Activated naive CD8-positive, alpha-beta T cell treated with anti-CD3 and anti-CD28 coated beads, Interleukin-2, amount 10 ng/mL, durations not matched to agents 7 days and 5 days (primary cell): ENCODE data around the gene LLGL1. TPM values are rescaled to one million over a fixed set of nuclear protein-coding genes. Genes with fewer than 3 reads are reported as not detected.

ENCODE experiments used
- ATAC-seq: fragments of 150-1000 bp; cut with Tn5 transposase; one replicate; pipeline ENCODE4 v1.10.0; 2021; ENCODE audit warnings: low read depth, moderate library complexity
- POLR2A ChIA-PET: fragments of 350-600 bp; sonication (Branson Sonifier 250); formaldehyde crosslinking; loops from one replicate; lab custom pipeline; 2021; ENCODE audit warnings: antibody characterized with exemption; lab: Charles Lee
- DNase-seq: peaks from one replicate; pipeline ENCODE4 v3.0.0; 2021
- H3K27ac Mint-ChIP-seq: one replicate; pipeline ENCODE4 v1.8.0; 2022; ENCODE audit warnings: mild to moderate bottlenecking, mixed read lengths
- H3K27me3 Mint-ChIP-seq: one replicate; pipeline ENCODE4 v1.8.0; 2022; ENCODE audit warnings: mild to moderate bottlenecking, moderate library complexity, mixed read lengths
- H3K36me3 Mint-ChIP-seq: one replicate; pipeline ENCODE4 v1.8.0; 2021; ENCODE audit warnings: mild to moderate bottlenecking, mixed read lengths
- H3K4me1 Mint-ChIP-seq: one replicate; pipeline ENCODE4 v1.8.0; 2021; ENCODE audit warnings: mixed read lengths
- H3K4me3 Mint-ChIP-seq: one replicate; pipeline ENCODE4 v1.8.0; 2022; ENCODE audit warnings: mild to moderate bottlenecking, moderate library complexity, mixed read lengths
- H3K9me3 Mint-ChIP-seq: one replicate; pipeline ENCODE4 v1.8.0; 2021; ENCODE audit warnings: mixed read lengths
- total RNA-seq, 2 experiments: library from RNA; stranded (reverse); gene quantifications; one replicate each; pipeline ENCODE4 v1.2.3, GENCODE V29; 2021

LLGL1 gene
- total RNA-seq, 2 experiments from 2014 or later: 21.3 to 21.6 TPM

GRCh38 chr17:18185832-18186626 lies 39.4 kb upstream of the LLGL1 start:
- ATAC-seq: no peak
- POLR2A ChIA-PET: interaction anchor here (0.6 kb wide), 1 partner anchor 563 kb away, joined by 6 read pairs; no protein-coding TSS in a partner anchor
- H3K4me3 Mint-ChIP-seq: peak overlapping the region; percentile 91
- peaks cover 30% of the 10 kb centered on the region for H3K36me3 Mint-ChIP-seq
- H3K27me3 Mint-ChIP-seq: no peaks in the 10 kb centered on the region
- peak overlapping the region; percentile 73 for H3K27ac Mint-ChIP-seq
- no peak for DNase-seq
- H3K9me3 Mint-ChIP-seq: no peaks in the 10 kb centered on the region
- H3K4me1 Mint-ChIP-seq: peaks cover 52% of the 10 kb centered on the region

GRCh38 chr17:18186627-18186982 lies 38.8 kb upstream of the LLGL1 start:
- DNase-seq (no peak), ATAC-seq (no peak)
- H3K27ac Mint-ChIP-seq: peak overlapping the region; percentile 61
- H3K4me1 Mint-ChIP-seq: peaks cover 53% of the 10 kb centered on the region
- H3K27me3 Mint-ChIP-seq: no peaks in the 10 kb centered on the region
- H3K9me3 Mint-ChIP-seq: no peaks in the 10 kb centered on the region
- peaks cover 30% of the 10 kb centered on the region for H3K36me3 Mint-ChIP-seq
- POLR2A ChIA-PET: no interaction called here
- peak overlapping the region; percentile 91 for H3K4me3 Mint-ChIP-seq

- peaks cover 50% of the 10 kb centered on the region for H3K4me1 Mint-ChIP-seq
- H3K36me3 Mint-ChIP-seq: peaks cover 30% of the 10 kb centered on the region
- H3K9me3 Mint-ChIP-seq: no peaks in the 10 kb centered on the region
- no peak for ATAC-seq
- POLR2A ChIA-PET: interaction anchor here (0.6 kb wide), 1 partner anchor 13 kb away, joined by 4 read pairs; no protein-coding TSS in a partner anchor
- H3K27me3 Mint-ChIP-seq: no peaks in the 10 kb centered on the region
- H3K4me3 Mint-ChIP-seq: peak overlapping the region; percentile 91
- DNase-seq: no peak
- peak overlapping the region; percentile 61 for H3K27ac Mint-ChIP-seq
Observed at GRCh38 chr17:18187226-18187625, 38.2 kb upstream of the LLGL1 start.

GRCh38 chr17:18187821-18188761 lies 37.3 kb upstream of the LLGL1 start:
- Mint-ChIP-seq H3K4me3 (peak overlapping the region; percentile 91), H3K9me3 (no peaks in the 10 kb centered on the region), H3K27ac (peak overlapping the region; percentile 23), H3K36me3 (peaks cover 30% of the 10 kb centered on the region), H3K27me3 (no peaks in the 10 kb centered on the region), H3K4me1 (peaks cover 49% of the 10 kb centered on the region)
- DNase-seq: no peak
- POLR2A ChIA-PET: interaction anchor here (0.6 kb wide), 1 partner anchor 12 kb away, joined by 4 read pairs; no protein-coding TSS in a partner anchor
- ATAC-seq: no peak

- no peak overlapping the region for H3K27ac Mint-ChIP-seq
- peaks cover 36% of the 10 kb centered on the region for H3K36me3 Mint-ChIP-seq
- H3K4me3 Mint-ChIP-seq: peak overlapping the region; percentile 12
Observed at GRCh38 chr17:18190628-18191235, 34.7 kb upstream of the LLGL1 start.

GRCh38 chr17:18191236-18191667 lies 34.2 kb upstream of the LLGL1 start:
- Mint-ChIP-seq H3K4me3 (no peak overlapping the region), H3K27me3 (no peaks in the 10 kb centered on the region), H3K36me3 (peaks cover 31% of the 10 kb centered on the region), H3K9me3 (no peaks in the 10 kb centered on the region), H3K4me1 (peaks cover 49% of the 10 kb centered on the region), H3K27ac (no peak overlapping the region)
- no peak for ATAC-seq
- no peak for DNase-seq
- POLR2A ChIA-PET: no interaction called here

More at GRCh38 chr17:18190628-18191235, 34.7 kb upstream of the LLGL1 start:
- POLR2A ChIA-PET: no interaction called here
- no peaks in the 10 kb centered on the region for H3K27me3 Mint-ChIP-seq
- H3K4me1 Mint-ChIP-seq: peaks cover 55% of the 10 kb centered on the region
- H3K9me3 Mint-ChIP-seq: no peaks in the 10 kb centered on the region
- DNase-seq: no peak
- ATAC-seq: no peak

GRCh38 chr17:18191967-18192366 lies 33.5 kb upstream of the LLGL1 start:
- no peak overlapping the region for H3K27ac Mint-ChIP-seq
- H3K4me1 Mint-ChIP-seq: peaks cover 43% of the 10 kb centered on the region
- no peaks in the 10 kb centered on the region for H3K27me3 Mint-ChIP-seq
- DNase-seq (no peak), ATAC-seq (peak; percentile 35)
- H3K9me3 Mint-ChIP-seq: no peaks in the 10 kb centered on the region
- POLR2A ChIA-PET: no interaction called here
- no peak overlapping the region for H3K4me3 Mint-ChIP-seq
- peaks cover 27% of the 10 kb centered on the region for H3K36me3 Mint-ChIP-seq

- ATAC-seq: no peak
- POLR2A ChIA-PET: no interaction called here
- Mint-ChIP-seq H3K27ac (no peak overlapping the region), H3K27me3 (no peaks in the 10 kb centered on the region), H3K4me3 (no peak overlapping the region), H3K9me3 (no peaks in the 10 kb centered on the region), H3K36me3 (peaks cover 22% of the 10 kb centered on the region), H3K4me1 (peaks cover 34% of the 10 kb centered on the region)
- DNase-seq: no peak
Observed at GRCh38 chr17:18194394-18194793, 31.0 kb upstream of the LLGL1 start.

- Mint-ChIP-seq H3K27me3 (no peaks in the 10 kb centered on the region), H3K9me3 (no peaks in the 10 kb centered on the region), H3K27ac (no peak overlapping the region), H3K36me3 (peaks cover 22% of the 10 kb centered on the region), H3K4me3 (no peak overlapping the region), H3K4me1 (peaks cover 30% of the 10 kb centered on the region)
- no peak for ATAC-seq
- no peak for DNase-seq
- POLR2A ChIA-PET: interaction anchor here (0.5 kb wide), 1 partner anchor 173 kb away, joined by 3 read pairs; no protein-coding TSS in a partner anchor
Observed at GRCh38 chr17:18194804-18195203, 30.6 kb upstream of the LLGL1 start.

- peaks cover 22% of the 10 kb centered on the region for H3K36me3 Mint-ChIP-seq
- H3K27ac Mint-ChIP-seq: no peak overlapping the region
Observed at GRCh38 chr17:18195246-18195645, 30.2 kb upstream of the LLGL1 start.

GRCh38 chr17:18197535-18198194 lies 27.8 kb upstream of the LLGL1 start:
- no peaks in the 10 kb centered on the region for H3K27me3 Mint-ChIP-seq
- H3K36me3 Mint-ChIP-seq: peaks cover 22% of the 10 kb centered on the region
- no peak overlapping the region for H3K4me3 Mint-ChIP-seq
- ATAC-seq: no peak
- no peaks in the 10 kb centered on the region for H3K9me3 Mint-ChIP-seq
- no peak for DNase-seq
- H3K4me1 Mint-ChIP-seq: peaks cover 23% of the 10 kb centered on the region
- peak overlapping the region; percentile 16 for H3K27ac Mint-ChIP-seq
- POLR2A ChIA-PET: interaction anchor here (1.1 kb wide), 1 partner anchor 16 kb away, joined by 3 read pairs; no protein-coding TSS in a partner anchor

More at GRCh38 chr17:18195246-18195645, 30.2 kb upstream of the LLGL1 start:
- Mint-ChIP-seq H3K27me3 (no peaks in the 10 kb centered on the region), H3K4me1 (peaks cover 28% of the 10 kb centered on the region), H3K9me3 (no peaks in the 10 kb centered on the region), H3K4me3 (no peak overlapping the region)
- DNase-seq (no peak), ATAC-seq (no peak)
- POLR2A ChIA-PET: interaction anchor here (0.5 kb wide), 1 partner anchor 173 kb away, joined by 3 read pairs; no protein-coding TSS in a partner anchor

GRCh38 chr17:18198530-18198929 lies 26.9 kb upstream of the LLGL1 start:
- no peaks in the 10 kb centered on the region for H3K9me3 Mint-ChIP-seq
- no peaks in the 10 kb centered on the region for H3K27me3 Mint-ChIP-seq
- POLR2A ChIA-PET: interaction anchor here (1.1 kb wide), 1 partner anchor 15 kb away, joined by 3 read pairs; no protein-coding TSS in a partner anchor
- peaks cover 22% of the 10 kb centered on the region for H3K4me1 Mint-ChIP-seq
- no peak overlapping the region for H3K4me3 Mint-ChIP-seq
- DNase-seq (no peak), ATAC-seq (no peak)
- H3K36me3 Mint-ChIP-seq: peaks cover 21% of the 10 kb centered on the region
- H3K27ac Mint-ChIP-seq: peak overlapping the region; percentile 47
